Measurements from ENCODE around the gene CASK. TPM values are rescaled to one million over a fixed set of nuclear protein-coding genes. Genes with fewer than 3 reads are reported as not detected.
"Not testable (repeated sequence)": the region's sequence is repeated elsewhere in the genome, so short reads cannot be mapped to it uniquely, and the experiment has no call there.

Gene CASK
- total RNA-seq, 1 experiment from 2014 or later: 42.5 TPM

- in situ Hi-C loops (cut with HindIII; ENCODE audit: low pct_unique_long_range_greater_than_20kb, low sequenced_read_pairs): no loop called here
Measured at GRCh38 chrX:41629539-41629938, 293.8 kb downstream of the CASK start.

DNA sequence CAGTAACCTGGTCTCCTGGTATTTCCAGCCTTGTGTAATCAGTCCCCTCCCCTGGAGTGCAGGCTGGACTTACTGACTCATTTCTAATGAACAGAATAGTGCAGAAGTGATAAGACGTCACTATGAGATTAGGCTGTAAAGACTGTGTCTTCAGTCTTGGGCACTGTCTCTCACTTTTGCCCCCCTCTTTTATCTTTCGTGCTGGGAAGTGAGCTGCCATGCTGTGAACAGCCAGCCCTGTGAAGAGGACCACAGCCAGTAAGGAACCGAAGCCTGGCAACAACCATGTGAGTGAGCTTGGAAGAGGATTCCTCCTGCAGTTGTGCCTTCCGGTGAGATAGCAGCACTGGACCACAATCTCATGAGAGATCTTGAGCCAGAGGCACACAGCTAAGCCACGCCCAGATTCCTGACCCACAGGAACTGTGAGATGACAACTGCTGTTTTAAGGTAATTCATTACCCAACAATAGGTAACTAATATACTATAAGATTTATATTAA lies 302.1 kb downstream of the CASK start:
- in situ Hi-C loops (cut with HindIII; ENCODE audit: low pct_unique_long_range_greater_than_20kb, low sequenced_read_pairs): no loop called here
- DNase-seq (ENCODE audit: low read depth): peak; percentile 79

More at GRCh38 chrX:41629539-41629938, 293.8 kb downstream of the CASK start:
- DNase-seq (ENCODE audit: low read depth): no peak

DNA sequence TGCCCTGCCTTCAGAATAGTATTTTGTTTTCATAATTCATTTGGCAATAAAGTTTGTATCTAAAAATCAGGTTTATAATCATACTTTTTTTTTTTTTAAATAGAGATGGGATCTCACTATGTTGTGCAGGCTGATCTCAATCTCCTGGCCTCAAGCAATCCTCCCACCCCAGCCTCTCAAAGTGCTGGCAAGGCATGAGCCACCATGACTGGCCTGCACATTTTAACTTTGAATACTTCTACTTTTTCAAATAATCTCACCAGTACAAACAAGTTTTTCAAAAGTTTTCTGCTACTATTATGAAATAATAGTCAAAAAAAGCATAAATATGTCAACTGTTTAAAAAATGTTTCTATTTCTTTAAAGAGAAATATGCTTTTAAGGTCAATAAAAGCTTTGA lies 304.1 kb downstream of the CASK start:
- in situ Hi-C loops (cut with HindIII; ENCODE audit: low pct_unique_long_range_greater_than_20kb, low sequenced_read_pairs): no loop called here
- DNase-seq (ENCODE audit: low read depth): no peak

DNA sequence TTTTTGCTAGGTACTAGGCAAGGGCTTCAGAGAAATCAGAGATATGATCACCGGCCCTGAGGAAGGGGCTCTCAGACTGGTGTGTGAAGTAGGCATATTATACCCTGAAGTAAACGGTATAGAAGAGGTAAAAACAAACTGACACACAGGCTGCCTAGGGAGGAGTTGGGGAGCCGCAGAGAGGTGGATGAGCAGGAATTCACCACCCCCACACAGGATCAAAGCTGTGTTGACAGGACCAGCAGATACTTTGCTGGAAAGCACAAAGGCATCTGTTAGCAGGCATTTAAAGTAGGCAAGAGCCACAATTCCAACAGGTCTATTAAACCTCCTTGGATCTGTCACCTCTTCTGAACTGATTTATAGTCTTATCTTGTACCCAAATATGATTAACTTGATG lies 306.4 kb downstream of the CASK start:
- in situ Hi-C loops (cut with HindIII; ENCODE audit: low pct_unique_long_range_greater_than_20kb, low sequenced_read_pairs): no loop called here
- no peak for DNase-seq (ENCODE audit: low read depth)

GRCh38 chrX:41616255-41616654 lies 307.1 kb downstream of the CASK start:
- in situ Hi-C loops (cut with HindIII; ENCODE audit: low pct_unique_long_range_greater_than_20kb, low sequenced_read_pairs): no loop called here
- DNase-seq (ENCODE audit: low read depth): no peak

DNA sequence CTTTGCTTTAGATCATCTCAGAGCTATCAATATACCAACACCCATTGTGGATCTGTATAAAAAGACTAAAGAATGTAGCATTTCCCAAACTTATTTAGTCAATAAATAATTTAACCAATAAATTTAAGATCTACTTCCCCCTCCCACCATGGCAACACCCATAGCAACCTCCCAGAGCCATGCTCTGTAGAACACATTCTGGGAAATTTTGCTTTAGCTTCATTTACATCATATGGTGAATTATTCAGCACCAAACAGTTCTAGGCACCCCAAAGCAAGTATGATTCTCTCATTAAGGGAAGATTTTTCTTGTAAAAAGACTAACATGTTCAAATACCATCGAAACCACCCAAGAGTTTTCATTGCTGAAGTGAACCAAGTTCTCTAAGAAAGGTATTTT lies 315.1 kb downstream of the CASK start:
- DNase-seq (ENCODE audit: low read depth): no peak
- in situ Hi-C loops (cut with HindIII; ENCODE audit: low pct_unique_long_range_greater_than_20kb, low sequenced_read_pairs): no loop called here

DNA sequence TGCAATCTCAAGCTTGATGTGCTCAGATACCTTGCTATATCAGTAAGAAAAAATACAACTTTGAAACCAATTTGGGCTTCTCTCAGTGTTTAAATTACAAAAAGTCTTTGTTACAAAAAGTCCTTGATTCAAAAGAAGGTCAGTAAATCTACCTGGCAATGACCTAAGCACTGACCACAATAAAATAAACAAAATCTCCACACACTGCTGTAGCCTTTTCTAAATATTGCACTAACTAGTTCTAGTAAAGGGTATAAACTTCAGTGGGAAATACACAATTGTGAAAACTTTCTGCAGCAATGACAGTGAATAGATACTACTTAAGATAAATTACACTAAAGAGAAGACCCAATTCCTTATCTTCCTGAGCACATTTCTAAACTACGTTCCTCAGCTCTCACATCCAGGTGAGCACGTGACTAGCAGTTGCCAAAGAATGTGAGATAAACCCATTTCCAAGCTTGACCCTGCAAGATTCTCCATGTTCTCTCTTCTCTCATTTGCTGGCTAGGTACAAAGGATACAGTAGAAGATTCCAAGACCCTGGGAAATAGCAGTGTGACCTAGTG lies 316.0 kb downstream of the CASK start:
- no peak for DNase-seq (ENCODE audit: low read depth)
- in situ Hi-C loops (cut with HindIII; ENCODE audit: low pct_unique_long_range_greater_than_20kb, low sequenced_read_pairs): no loop called here

- in situ Hi-C loops (cut with HindIII; ENCODE audit: low pct_unique_long_range_greater_than_20kb, low sequenced_read_pairs): not testable (repeated sequence)
Measured at GRCh38 chrX:41606057-41606456, 317.3 kb downstream of the CASK start.

DNA sequence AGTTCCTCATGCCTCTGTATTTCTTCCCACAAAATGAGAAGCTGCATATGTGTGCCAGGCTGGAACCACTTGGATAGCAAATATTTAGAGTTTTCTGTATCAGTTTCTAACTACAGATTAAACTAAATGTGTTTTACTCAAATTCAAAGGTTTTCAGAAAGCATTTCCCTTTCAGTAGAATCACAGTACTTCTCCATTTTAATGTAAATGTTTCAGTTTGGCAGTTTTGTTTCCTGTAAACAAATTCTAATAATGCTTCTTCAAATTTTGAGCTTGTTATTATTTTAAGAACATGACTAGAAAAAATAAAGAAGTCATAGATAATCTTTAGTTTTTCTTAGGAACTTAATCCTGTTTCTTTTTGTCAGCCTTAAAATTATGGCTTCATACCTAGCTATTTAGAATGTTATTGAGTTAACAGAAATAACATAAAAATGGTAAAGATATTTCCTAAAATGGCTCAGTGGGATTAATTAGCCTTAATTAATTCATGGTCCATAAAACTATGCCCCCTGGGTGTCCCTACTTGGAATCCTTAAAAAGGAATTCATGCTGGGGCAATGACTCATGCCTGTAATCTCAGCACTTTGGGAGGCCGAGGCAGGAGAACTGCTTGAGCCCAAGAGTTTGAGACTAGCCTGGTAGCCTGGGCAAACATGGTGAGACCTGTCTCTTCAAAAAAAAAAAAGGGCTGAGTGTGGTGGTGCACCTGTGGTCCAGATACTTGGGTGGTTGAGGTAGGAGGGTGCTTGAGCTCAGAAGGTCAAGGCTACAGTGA lies 318.4 kb downstream of the CASK start:
- DNase-seq (ENCODE audit: low read depth): no peak
- in situ Hi-C loops (cut with HindIII; ENCODE audit: low pct_unique_long_range_greater_than_20kb, low sequenced_read_pairs): no loop called here

More at GRCh38 chrX:41606057-41606456, 317.3 kb downstream of the CASK start:
- DNase-seq (ENCODE audit: low read depth): not testable (repeated sequence)

DNA sequence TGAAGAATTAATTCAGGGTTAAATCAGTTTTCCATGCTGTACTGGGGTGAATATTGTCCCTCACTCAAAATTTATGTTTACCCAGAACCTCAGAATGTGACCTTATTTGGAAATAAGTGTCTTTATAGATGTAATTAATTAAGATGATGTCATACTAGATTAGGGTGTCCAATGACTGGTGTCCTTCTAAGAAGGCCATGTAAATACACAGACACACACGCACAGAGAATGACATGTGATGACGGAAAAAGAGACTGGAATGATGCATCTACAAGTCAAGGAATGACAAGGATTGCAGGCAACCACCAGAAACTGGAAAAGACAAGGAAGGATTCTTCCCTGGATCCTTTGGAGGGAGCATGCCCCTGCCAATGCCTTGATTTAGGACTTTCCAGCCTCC lies 319.2 kb downstream of the CASK start:
- in situ Hi-C loops (cut with HindIII; ENCODE audit: low pct_unique_long_range_greater_than_20kb, low sequenced_read_pairs): no loop called here
- no peak for DNase-seq (ENCODE audit: low read depth)

GRCh38 chrX:41603596-41603995 lies 319.8 kb downstream of the CASK start:
- no peak for DNase-seq (ENCODE audit: low read depth)
- in situ Hi-C loops (cut with HindIII; ENCODE audit: low pct_unique_long_range_greater_than_20kb, low sequenced_read_pairs): no loop called here

- DNase-seq (ENCODE audit: low read depth): no peak
- in situ Hi-C loops (cut with HindIII; ENCODE audit: low pct_unique_long_range_greater_than_20kb, low sequenced_read_pairs): no loop called here
Measured at GRCh38 chrX:41602816-41603345, 320.5 kb downstream of the CASK start.

DNA sequence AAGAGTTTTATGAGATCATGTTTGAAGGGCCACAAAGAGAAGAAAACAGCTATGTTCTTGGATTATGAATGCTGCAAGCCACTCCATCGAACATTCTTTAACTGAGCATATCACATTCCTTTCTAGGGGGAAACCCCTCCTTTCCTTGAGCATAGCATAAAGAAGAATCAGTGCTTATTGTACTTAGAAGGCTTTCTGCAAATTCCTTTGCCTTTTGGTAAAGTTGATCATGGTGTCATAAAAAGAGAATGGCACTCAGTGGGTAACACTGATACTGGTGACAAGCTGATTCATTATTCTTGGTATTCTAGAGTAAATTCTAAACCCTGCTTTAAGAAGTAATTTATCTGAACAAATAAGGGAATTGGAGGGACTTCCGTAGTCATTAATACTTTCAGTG lies 323.1 kb downstream of the CASK start:
- DNase-seq (ENCODE audit: low read depth): peak; percentile 41
- in situ Hi-C loops (cut with HindIII; ENCODE audit: low pct_unique_long_range_greater_than_20kb, low sequenced_read_pairs): no loop called here

- no peak for DNase-seq (ENCODE audit: low read depth)
- in situ Hi-C loops (cut with HindIII; ENCODE audit: low pct_unique_long_range_greater_than_20kb, low sequenced_read_pairs): no loop called here
Measured at GRCh38 chrX:41599507-41599906, 323.8 kb downstream of the CASK start.

DNA sequence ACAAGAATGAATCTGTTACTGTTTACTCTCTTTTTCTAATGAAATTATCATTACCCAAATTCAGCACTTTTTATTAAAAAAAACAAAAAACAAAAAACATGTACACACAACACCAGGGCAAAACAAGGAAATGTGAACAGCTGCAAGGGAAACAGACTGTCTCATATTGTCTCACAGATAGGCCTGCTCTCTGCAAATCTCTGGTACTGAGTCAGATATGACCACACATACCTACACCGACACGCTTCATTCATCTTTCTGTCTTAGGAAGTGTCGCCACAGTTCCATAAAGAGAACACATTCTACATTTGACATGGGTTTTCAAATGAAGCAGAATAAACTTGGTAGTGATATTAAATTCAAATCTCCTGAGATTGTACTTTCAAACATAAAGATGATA lies 326.8 kb downstream of the CASK start:
- in situ Hi-C loops (cut with HindIII; ENCODE audit: low pct_unique_long_range_greater_than_20kb, low sequenced_read_pairs): no loop called here
- DNase-seq (ENCODE audit: low read depth): peak; percentile 30

- no peak for DNase-seq (ENCODE audit: low read depth)
- in situ Hi-C loops (cut with HindIII; ENCODE audit: low pct_unique_long_range_greater_than_20kb, low sequenced_read_pairs): no loop called here
Measured at GRCh38 chrX:41594634-41595033, 328.7 kb downstream of the CASK start.

GRCh38 chrX:41591906-41592305 lies 331.4 kb downstream of the CASK start:
- DNase-seq (ENCODE audit: low read depth): peak; percentile 8
- in situ Hi-C loops (cut with HindIII; ENCODE audit: low pct_unique_long_range_greater_than_20kb, low sequenced_read_pairs): no loop called here

- in situ Hi-C loops (cut with HindIII; ENCODE audit: low pct_unique_long_range_greater_than_20kb, low sequenced_read_pairs): no loop called here
- no peak for DNase-seq (ENCODE audit: low read depth)
Measured at GRCh38 chrX:41590641-41591040, 332.7 kb downstream of the CASK start.

- in situ Hi-C loops (cut with HindIII; ENCODE audit: low pct_unique_long_range_greater_than_20kb, low sequenced_read_pairs): no loop called here
- peak; percentile 53 for DNase-seq (ENCODE audit: low read depth)
Measured at GRCh38 chrX:41589634-41590270, 333.6 kb downstream of the CASK start.
